ELR (cell line): Measurements from ENCODE around the gene JPT1.

ENCODE experiments used
- DNase-seq: peaks from one replicate; pipeline ENCODE4 v3.0.0-alpha.2; 2015; ENCODE audit warnings: low read depth

JPT1 gene

DNA sequence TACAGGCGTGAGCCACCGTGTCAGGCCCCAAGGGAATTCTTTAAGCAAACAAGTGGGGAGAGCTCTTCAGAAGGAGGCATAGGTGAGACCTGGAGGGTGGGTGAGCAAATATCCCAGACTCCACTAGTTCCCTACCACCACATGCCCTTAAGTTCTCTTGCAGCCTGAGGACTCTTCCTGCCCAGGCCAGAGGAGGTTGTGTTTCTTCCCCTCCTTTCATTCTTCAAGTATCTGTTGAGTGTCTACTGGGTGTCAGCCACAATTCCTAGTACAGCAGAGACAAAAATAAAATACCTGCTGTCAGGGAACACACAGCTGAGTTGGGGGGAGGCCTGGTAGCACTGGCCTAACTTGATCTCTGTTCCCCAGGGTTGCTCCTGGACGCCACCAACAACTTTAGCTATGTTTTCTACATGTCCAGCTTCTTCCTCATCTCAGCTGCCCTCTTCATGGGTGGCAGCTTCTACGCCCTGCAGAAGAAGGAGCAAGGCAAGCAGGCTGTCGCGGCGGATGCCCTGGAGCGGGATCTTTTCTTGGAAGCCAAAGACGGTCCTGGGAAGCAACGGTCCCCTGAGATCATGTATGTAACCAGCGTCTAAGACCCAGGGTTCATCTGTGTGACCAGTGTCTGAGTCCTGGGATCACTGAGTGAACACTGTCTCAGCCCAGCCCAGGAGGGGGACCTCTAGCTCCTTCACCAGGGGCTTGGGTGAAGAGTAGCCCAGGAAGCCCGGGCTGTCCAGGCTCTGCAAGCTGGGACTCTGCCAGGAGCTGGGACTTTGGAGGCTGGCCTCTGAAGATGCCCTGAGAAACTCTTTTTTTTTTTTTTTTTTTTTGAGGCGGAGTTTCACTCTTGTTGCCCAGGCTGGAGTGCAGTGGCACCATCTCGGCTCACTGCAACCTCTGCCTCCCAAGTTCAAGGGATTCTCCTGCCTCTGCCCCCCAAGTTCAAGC lies 50.4 kb downstream of the JPT1 start:
- DNase-seq = no peak

- no peak for DNase-seq
Observed at GRCh38 chr17:75102385-75102821, 51.9 kb downstream of the JPT1 start.

- DNase-seq = no peak
Observed at GRCh38 chr17:75099881-75100595, 54.3 kb downstream of the JPT1 start.

GRCh38 chr17:75098861-75099260 lies 55.5 kb downstream of the JPT1 start:
- DNase-seq = no peak

GRCh38 chr17:75097865-75098264 lies 56.4 kb downstream of the JPT1 start:
- no peak for DNase-seq

GRCh38 chr17:75096082-75096625 lies 58.2 kb downstream of the JPT1 start:
- DNase-seq = peak; percentile 93

DNA sequence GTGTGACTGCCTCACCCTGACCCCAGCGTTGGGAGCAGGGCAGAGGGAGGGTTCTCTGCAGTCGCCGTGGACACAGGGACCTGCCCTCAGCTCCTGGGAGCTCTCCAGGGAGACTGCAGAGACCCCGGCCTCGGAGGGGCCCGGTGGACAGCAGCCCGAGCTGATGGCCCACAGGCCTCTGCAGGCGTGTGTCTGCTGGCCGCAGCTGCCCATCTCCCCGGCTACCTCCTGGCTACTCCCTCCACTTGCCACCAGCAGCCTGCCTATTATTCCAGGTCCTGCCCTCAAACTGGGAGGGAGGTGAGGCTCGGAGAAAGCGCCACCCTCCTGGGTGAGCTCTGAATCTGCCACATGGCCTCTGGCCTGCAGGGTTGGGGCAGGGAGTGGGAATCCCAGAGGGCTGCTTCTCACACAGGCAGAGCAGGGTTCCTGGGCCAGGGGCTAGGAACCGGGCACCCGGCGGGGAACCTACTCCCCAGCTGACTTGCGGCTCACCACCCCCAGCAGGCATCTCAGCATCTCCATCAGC lies 59.4 kb downstream of the JPT1 start:
- DNase-seq = no peak

- DNase-seq = no peak
Observed at GRCh38 chr17:75093548-75094158, 60.7 kb downstream of the JPT1 start.

- no peak for DNase-seq
Observed at GRCh38 chr17:75091855-75092327, 62.4 kb downstream of the JPT1 start.

DNA sequence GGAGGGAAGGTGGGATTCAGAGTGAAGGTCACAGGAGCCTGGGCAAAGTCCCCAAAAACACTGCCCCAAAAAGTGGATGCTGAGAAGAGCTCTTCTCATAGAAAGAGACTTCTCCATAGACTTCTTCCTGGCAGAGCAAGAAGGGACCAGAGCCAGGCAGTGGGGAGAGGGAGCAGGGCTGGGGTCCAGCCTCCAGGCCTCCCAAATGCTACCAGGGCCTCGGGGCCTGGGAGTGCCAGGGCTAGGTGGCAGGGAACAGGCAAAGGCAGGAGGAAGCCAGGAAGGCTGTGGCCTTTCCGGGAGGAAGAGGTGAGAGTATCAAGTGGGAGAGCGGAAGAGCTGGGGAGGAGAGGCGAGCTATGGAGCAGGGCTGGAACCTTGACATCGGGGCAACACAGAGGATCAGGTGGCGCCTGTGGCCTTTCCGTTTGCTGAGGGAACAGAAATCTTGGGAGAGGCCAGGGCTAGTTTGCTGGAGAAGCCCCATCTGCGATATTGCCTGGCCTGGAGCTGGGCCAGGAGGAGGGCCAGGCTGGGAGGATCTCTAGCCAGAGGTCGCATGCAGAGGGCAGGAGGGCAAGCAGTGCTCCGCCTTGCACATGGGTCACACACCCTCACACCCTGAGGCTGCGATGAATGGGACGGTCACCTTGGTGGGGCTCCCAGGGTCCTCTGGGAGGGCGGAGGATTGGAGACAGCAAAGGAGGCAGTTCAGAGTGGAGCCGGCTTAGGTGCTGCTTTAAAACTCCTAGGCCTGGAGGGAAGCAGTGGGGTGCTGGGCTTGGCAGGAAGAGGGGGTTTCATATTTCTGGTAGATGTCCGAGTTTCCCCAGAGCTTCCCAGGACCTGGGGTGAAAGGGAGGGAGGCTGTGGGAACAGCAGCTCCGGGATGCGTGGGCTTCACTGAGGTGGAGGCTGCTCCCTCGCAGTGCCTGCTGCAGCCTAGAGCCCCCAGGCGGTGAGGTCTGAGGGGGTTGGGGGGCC lies 63.1 kb downstream of the JPT1 start:
- no peak for DNase-seq

GRCh38 chr17:75088465-75089417 lies 65.6 kb downstream of the JPT1 start:
- DNase-seq = peak; percentile 75

GRCh38 chr17:75087558-75088453 lies 66.5 kb downstream of the JPT1 start, which contains the start of gene SLC16A5:
TSS of gene SLC16A5 (plus strand) at chr17:75087954. CDS start at chr17:75093637, 5,683 bp downstream.
- DNase-seq = peak; percentile 95

- DNase-seq = no peak
Observed at GRCh38 chr17:75087182-75087557, 67.1 kb downstream of the JPT1 start.

GRCh38 chr17:75086496-75087181 lies 67.7 kb downstream of the JPT1 start:
- DNase-seq = no peak
